Naive B cell (primary cell): ENCODE data around the gene SLC17A5. TPM values are rescaled to one million over a fixed set of nuclear protein-coding genes. Genes with fewer than 3 reads are reported as not detected.
"Not testable (repeated sequence)": the region's sequence is repeated elsewhere in the genome, so short reads cannot be mapped to it uniquely, and the experiment has no call there.

Source experiments
- ATAC-seq, 2 donors: fragments of 150-1000 bp; cut with Tn5 transposase; 2 replicates each; pipeline ENCODE4 v1.10.0; 2021; ENCODE audit warnings: low read depth in 2 of 2, mild to moderate bottlenecking in 2 of 2, moderate library complexity in 2 of 2
- DNase-seq: peaks from one replicate; pipeline ENCODE4 v3.0.0; 2022
- H3K27ac Mint-ChIP-seq, 6 donors: one replicate each; pipeline ENCODE4 v1.8.0; 2020 to 2022; ENCODE audit warnings: mild to moderate bottlenecking in 6 of 6, mixed read lengths in 6 of 6, moderate library complexity in 5 of 6, inconsistent platforms in 2 of 6
- H3K27me3 Mint-ChIP-seq, 3 donors: one replicate each; pipeline ENCODE4 v1.8.0; 2021 to 2022; ENCODE audit warnings: mixed read lengths in 3 of 3, mild to moderate bottlenecking in 1 of 3
- H3K36me3 Mint-ChIP-seq, 2 donors: one replicate each; pipeline ENCODE4 v1.8.0; 2020 to 2022; ENCODE audit warnings: mixed read lengths in 2 of 2, inconsistent platforms in 1 of 2, mild to moderate bottlenecking in 1 of 2
- H3K4me1 Mint-ChIP-seq, 3 donors: one replicate each; pipeline ENCODE4 v1.8.0; 2020 to 2022; ENCODE audit warnings: mixed read lengths in 3 of 3, inconsistent platforms in 1 of 3, mild to moderate bottlenecking in 1 of 3, moderate library complexity in 1 of 3
- H3K4me3 Mint-ChIP-seq, 8 donors: one replicate each; pipeline ENCODE4 v1.8.0; 2020 to 2022; ENCODE audit warnings: mild to moderate bottlenecking in 8 of 8, mixed read lengths in 8 of 8, moderate library complexity in 8 of 8, inconsistent platforms in 2 of 8
- H3K9me3 Mint-ChIP-seq, 7 donors: one replicate each; pipeline ENCODE4 v1.8.0; 2020 to 2022; ENCODE audit warnings: mixed read lengths in 7 of 7, mild to moderate bottlenecking in 5 of 7, inconsistent platforms in 2 of 7, moderate library complexity in 1 of 7
- polyA plus RNA-seq, 6 donors: library from polyadenylated mRNA; unstranded; fragments of 300-500 nt; fragmentation: Illumina TruSeq; gene quantifications; one replicate each; pipeline ENCODE4 v1.2.3, GENCODE V29; 2021; ENCODE audit warnings: low read depth in 6 of 6

SLC17A5 gene
- polyA plus RNA-seq = 1 to 10 TPM in 5 of 6 donors, under 1 TPM in 1; 0.40 to 6.0 (median 5.6) TPM

GRCh38 chr6:73653571-73654424, at the start of gene SLC17A5:
Gene SLC17A5 (minus strand): TSS chr6:73653992. CDS start chr6:73653886, 106 bp downstream.
- H3K4me3 Mint-ChIP-seq = peak within 1 kb of the TSS; percentile 90 to 99 (median 98)
- H3K27me3 Mint-ChIP-seq = no peaks in the 10 kb centered on the region
- H3K9me3 Mint-ChIP-seq = no peaks in the 10 kb centered on the region
- peak; percentile 83 to 86 for ATAC-seq
- peaks cover 14 to 19% (median 15%) of the 10 kb centered on the region in 3 donors for H3K4me1 Mint-ChIP-seq
- H3K27ac Mint-ChIP-seq = peak within 1 kb of the TSS; percentile 88 to 99 (median 96)
- peaks cover 6 to 7% of the 10 kb centered on the region in 2 donors for H3K36me3 Mint-ChIP-seq
- peak; percentile 86 for DNase-seq

GRCh38 chr6:73703466-73703865, 49.7 kb upstream of the SLC17A5 start:
- no peak overlapping the region for H3K27ac Mint-ChIP-seq
- no peaks in the 10 kb centered on the region for H3K4me1 Mint-ChIP-seq
- no peak for DNase-seq
- peaks cover 4 to 8% (median 5%) of the 10 kb centered on the region in 3 donors for H3K27me3 Mint-ChIP-seq
- H3K4me3 Mint-ChIP-seq = no peak overlapping the region
- no peaks in the 10 kb centered on the region for H3K36me3 Mint-ChIP-seq
- H3K9me3 Mint-ChIP-seq = no peaks in the 10 kb centered on the region
- no peak for ATAC-seq

GRCh38 chr6:73702444-73702843, 48.7 kb upstream of the SLC17A5 start:
- Mint-ChIP-seq H3K36me3 (no peaks in the 10 kb centered on the region), H3K4me1 (peaks cover under 1 to 4% (median 3%) of the 10 kb centered on the region in 3 donors), H3K27ac (no peak overlapping the region), H3K27me3 (peaks cover 5 to 14% (median 14%) of the 10 kb centered on the region in 3 donors), H3K9me3 (peaks cover 0 to 2% (median 0%) of the 10 kb centered on the region in 7 donors), H3K4me3 (no peak overlapping the region)
- no peak for DNase-seq
- ATAC-seq = no peak

- Mint-ChIP-seq H3K36me3 (no peaks in the 10 kb centered on the region), H3K4me1 (peaks cover 13 to 25% (median 16%) of the 10 kb centered on the region in 3 donors), H3K27ac (no peak overlapping the region), H3K27me3 (peaks cover 22 to 39% (median 37%) of the 10 kb centered on the region in 3 donors), H3K4me3 (no peak overlapping the region), H3K9me3 (peaks cover 0 to 2% (median 0%) of the 10 kb centered on the region in 7 donors)
- ATAC-seq (no peak), DNase-seq (no peak)
These were observed 46.1 kb upstream of the SLC17A5 start for GRCh38 chr6:73699676-73700459.

- Mint-ChIP-seq H3K4me3 (peak overlapping the region in 5 of 8 donors; percentile 24 to 77 (median 54)), H3K4me1 (peaks cover 13 to 25% (median 17%) of the 10 kb centered on the region in 3 donors), H3K27ac (no peak overlapping the region), H3K9me3 (peaks cover 0 to 5% (median 2%) of the 10 kb centered on the region in 7 donors), H3K27me3 (peaks cover 35 to 57% (median 54%) of the 10 kb centered on the region in 3 donors), H3K36me3 (peaks cover 0 to 4% of the 10 kb centered on the region in 2 donors)
- no peak for DNase-seq
- ATAC-seq = no peak
These were observed 43.3 kb upstream of the SLC17A5 start for GRCh38 chr6:73696966-73697655.

- peak; percentile 10 for DNase-seq
- Mint-ChIP-seq H3K4me1 (peaks cover 13 to 25% (median 17%) of the 10 kb centered on the region in 3 donors), H3K9me3 (peaks cover 0 to 6% (median 2%) of the 10 kb centered on the region in 7 donors), H3K36me3 (peaks cover 0 to 4% of the 10 kb centered on the region in 2 donors), H3K27me3 (peaks cover 40 to 69% (median 54%) of the 10 kb centered on the region in 3 donors), H3K27ac (no peak within 1 kb of the TSS), H3K4me3 (peak within 1 kb of the TSS; percentile 69 to 92 (median 84))
- peak; percentile 35 to 60 for ATAC-seq
These were observed 42.0 kb upstream of the SLC17A5 start, which contains the start of gene CD109 for GRCh38 chr6:73695619-73696421. Gene CD109 (plus strand): TSS chr6:73696203. CDS start chr6:73696216, 13 bp downstream.

GRCh38 chr6:73694711-73695411, 41.1 kb upstream of the SLC17A5 start:
- Mint-ChIP-seq H3K4me3 (peak overlapping the region in 7 of 8 donors; percentile 69 to 92 (median 83)), H3K36me3 (peaks cover 0 to 4% of the 10 kb centered on the region in 2 donors), H3K4me1 (peaks cover 13 to 25% (median 17%) of the 10 kb centered on the region in 3 donors), H3K27me3 (peaks cover 40 to 70% (median 49%) of the 10 kb centered on the region in 3 donors), H3K27ac (no peak overlapping the region), H3K9me3 (peaks cover 0 to 6% (median 2%) of the 10 kb centered on the region in 7 donors)
- no peak for ATAC-seq
- no peak for DNase-seq

GRCh38 chr6:73691512-73691911, 37.7 kb upstream of the SLC17A5 start:
- Mint-ChIP-seq H3K27ac (no peak overlapping the region), H3K9me3 (peaks cover 0 to 5% (median 2%) of the 10 kb centered on the region in 7 donors)

GRCh38 chr6:73690056-73690455, 36.3 kb upstream of the SLC17A5 start:
- Mint-ChIP-seq H3K27ac (no peak overlapping the region), H3K4me1 (peaks cover 0 to 3% (median 1%) of the 10 kb centered on the region in 3 donors), H3K9me3 (peaks cover 0 to 14% (median 3%) of the 10 kb centered on the region in 7 donors), H3K4me3 (no peak overlapping the region), H3K36me3 (peaks cover 0 to 4% of the 10 kb centered on the region in 2 donors), H3K27me3 (peaks cover 19 to 53% (median 19%) of the 10 kb centered on the region in 3 donors)
- DNase-seq (no peak), ATAC-seq (no peak)

More at GRCh38 chr6:73691512-73691911, 37.7 kb upstream of the SLC17A5 start:
- Mint-ChIP-seq H3K4me3 (no peak overlapping the region), H3K27me3 (peaks cover 28 to 58% (median 30%) of the 10 kb centered on the region in 3 donors), H3K36me3 (peaks cover 0 to 4% of the 10 kb centered on the region in 2 donors), H3K4me1 (peaks cover 2 to 13% (median 12%) of the 10 kb centered on the region in 3 donors)
- DNase-seq (no peak), ATAC-seq (no peak)

- H3K27me3 Mint-ChIP-seq = peaks cover 4 to 42% (median 8%) of the 10 kb centered on the region in 3 donors
- peaks cover 0 to 4% of the 10 kb centered on the region in 2 donors for H3K36me3 Mint-ChIP-seq
- DNase-seq = no peak
- ATAC-seq = no peak
- H3K27ac Mint-ChIP-seq = no peak overlapping the region
- H3K9me3 Mint-ChIP-seq = peaks cover 3 to 29% (median 11%) of the 10 kb centered on the region in 7 donors
- no peak overlapping the region for H3K4me3 Mint-ChIP-seq
- no peaks in the 10 kb centered on the region for H3K4me1 Mint-ChIP-seq
These were observed 34.6 kb upstream of the SLC17A5 start for GRCh38 chr6:73688351-73688750.

- ATAC-seq, DNase-seq, H3K27ac Mint-ChIP-seq, H3K4me1 Mint-ChIP-seq, H3K4me3 Mint-ChIP-seq, H3K36me3 Mint-ChIP-seq: not testable (repeated sequence)
- Mint-ChIP-seq H3K9me3 (peaks cover 0 to 39% (median 18%) of the 10 kb centered on the region in 7 donors), H3K27me3 (peaks cover 0 to 26% (median 0%) of the 10 kb centered on the region in 3 donors)
These were observed 29.8 kb upstream of the SLC17A5 start for GRCh38 chr6:73683574-73683973.
